Osteoblast (primary cell): ENCODE data around the gene TFAP2A. TPM values are rescaled to one million over a fixed set of nuclear protein-coding genes. Genes with fewer than 3 reads are reported as not detected.

ENCODE experiments used
- DNase-seq: peaks from one replicate; pipeline ENCODE4 v3.0.0; 2011; ENCODE audit warnings: low spot score, mixed read lengths; ENCODE audit not compliant: insufficient read length; ENCODE audit errors: missing footprints
- H2AFZ ChIP-seq: 2 replicates; pipeline ENCODE4 v1.6.0; 2011; ENCODE audit warnings: mild to moderate bottlenecking, low read length
- H3K27ac ChIP-seq: 2 replicates; pipeline ENCODE4 v1.5.1; 2011; ENCODE audit warnings: mild to moderate bottlenecking, low read depth, low read length, moderate library complexity
- H3K27me3 ChIP-seq: 2 replicates; pipeline ENCODE4 v1.6.0; 2012; ENCODE audit warnings: mild to moderate bottlenecking, control low read depth, inconsistent platforms, low read length, moderate library complexity; ENCODE audit not compliant: insufficient read depth
- H3K36me3 ChIP-seq: 2 replicates; pipeline ENCODE4 v1.5.1; 2011; ENCODE audit warnings: mild to moderate bottlenecking, low read length, control low read depth, moderate library complexity; ENCODE audit not compliant: insufficient read depth
- H3K4me1 ChIP-seq: 2 replicates; pipeline ENCODE4 v1.5.1; 2011; ENCODE audit warnings: mild to moderate bottlenecking, low read length, control low read depth, moderate library complexity; ENCODE audit not compliant: insufficient read depth
- H3K4me2 ChIP-seq: 2 replicates; pipeline ENCODE4 v1.6.0; 2011; ENCODE audit warnings: mild to moderate bottlenecking, low read length; ENCODE audit not compliant: insufficient read depth
- H3K4me3 ChIP-seq: fragments of 200-600 bp; sonication (generic); 3 replicates; pipeline ENCODE4 v1.5.1; 2012; ENCODE audit warnings: mild to moderate bottlenecking, low read length, inconsistent platforms; ENCODE audit not compliant: insufficient read depth
- H3K79me2 ChIP-seq: 2 replicates; pipeline ENCODE4 v1.6.0; 2012; ENCODE audit warnings: mild to moderate bottlenecking, low read length, control low read depth, inconsistent platforms; ENCODE audit not compliant: insufficient read depth
- H3K9me3 ChIP-seq: 2 replicates; pipeline ENCODE4 v1.5.1; 2011; ENCODE audit warnings: low read depth, low read length, control low read depth
- H4K20me1 ChIP-seq: 2 replicates; pipeline ENCODE4 v1.6.0; 2012; ENCODE audit warnings: mild to moderate bottlenecking, low read length, control low read depth; ENCODE audit not compliant: insufficient read depth
- total RNA-seq: library from RNA; depleted of rRNA; stranded (reverse); fragments of >200 nt; gene quantifications from 2 replicates; pipeline ENCODE4 v1.2.3, GENCODE V29; 2012
- TF ChIP-seq, protein P1 (sequence below): IDR thresholded peaks from 2 replicates; pipeline ENCODE4 v1.5.1; 2011; ENCODE audit warnings: mild to moderate bottlenecking, low read depth, low read length, moderate library complexity; ENCODE audit errors: extremely low read depth

TFAP2A gene
- total RNA-seq, 1 donor = 0.36 TPM

DNA sequence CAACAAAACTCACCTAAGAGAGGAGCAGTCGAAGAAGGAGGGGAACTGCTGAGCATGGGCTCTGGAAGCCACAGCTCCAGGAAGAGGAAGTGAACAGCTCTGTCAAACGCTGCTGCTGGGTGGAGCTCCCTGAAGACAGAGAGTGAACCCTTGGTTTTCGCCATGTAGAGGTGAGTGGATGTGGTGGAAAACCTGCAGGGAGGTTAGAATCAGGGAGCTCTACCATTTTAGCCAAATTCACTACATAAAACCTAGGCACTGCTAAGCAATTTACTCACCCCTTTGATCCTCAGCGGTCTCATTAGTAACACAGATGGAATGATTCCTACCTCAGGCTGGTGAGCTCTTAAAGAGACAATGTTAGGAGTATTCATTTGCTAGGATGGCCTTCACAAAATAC, 19.4 kb upstream of the TFAP2A start:
- Histone ChIP-seq H2AFZ (peak overlapping the region; percentile 69), H3K4me3 (no peak overlapping the region), H3K4me1 (peaks cover 6% of the 10 kb centered on the region), H3K27me3 (no peaks in the 10 kb centered on the region), H3K4me2 (peak overlapping the region; percentile 62), H3K27ac (no peak overlapping the region), H3K36me3 (no peaks in the 10 kb centered on the region), H3K9me3 (no peaks in the 10 kb centered on the region), H4K20me1 (no peaks in the 10 kb centered on the region), H3K79me2 (no peaks in the 10 kb centered on the region)
- TF ChIP-seq, protein P1, sequence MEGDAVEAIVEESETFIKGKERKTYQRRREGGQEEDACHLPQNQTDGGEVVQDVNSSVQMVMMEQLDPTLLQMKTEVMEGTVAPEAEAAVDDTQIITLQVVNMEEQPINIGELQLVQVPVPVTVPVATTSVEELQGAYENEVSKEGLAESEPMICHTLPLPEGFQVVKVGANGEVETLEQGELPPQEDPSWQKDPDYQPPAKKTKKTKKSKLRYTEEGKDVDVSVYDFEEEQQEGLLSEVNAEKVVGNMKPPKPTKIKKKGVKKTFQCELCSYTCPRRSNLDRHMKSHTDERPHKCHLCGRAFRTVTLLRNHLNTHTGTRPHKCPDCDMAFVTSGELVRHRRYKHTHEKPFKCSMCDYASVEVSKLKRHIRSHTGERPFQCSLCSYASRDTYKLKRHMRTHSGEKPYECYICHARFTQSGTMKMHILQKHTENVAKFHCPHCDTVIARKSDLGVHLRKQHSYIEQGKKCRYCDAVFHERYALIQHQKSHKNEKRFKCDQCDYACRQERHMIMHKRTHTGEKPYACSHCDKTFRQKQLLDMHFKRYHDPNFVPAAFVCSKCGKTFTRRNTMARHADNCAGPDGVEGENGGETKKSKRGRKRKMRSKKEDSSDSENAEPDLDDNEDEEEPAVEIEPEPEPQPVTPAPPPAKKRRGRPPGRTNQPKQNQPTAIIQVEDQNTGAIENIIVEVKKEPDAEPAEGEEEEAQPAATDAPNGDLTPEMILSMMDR = no peak
- DNase-seq = no peak

DNA sequence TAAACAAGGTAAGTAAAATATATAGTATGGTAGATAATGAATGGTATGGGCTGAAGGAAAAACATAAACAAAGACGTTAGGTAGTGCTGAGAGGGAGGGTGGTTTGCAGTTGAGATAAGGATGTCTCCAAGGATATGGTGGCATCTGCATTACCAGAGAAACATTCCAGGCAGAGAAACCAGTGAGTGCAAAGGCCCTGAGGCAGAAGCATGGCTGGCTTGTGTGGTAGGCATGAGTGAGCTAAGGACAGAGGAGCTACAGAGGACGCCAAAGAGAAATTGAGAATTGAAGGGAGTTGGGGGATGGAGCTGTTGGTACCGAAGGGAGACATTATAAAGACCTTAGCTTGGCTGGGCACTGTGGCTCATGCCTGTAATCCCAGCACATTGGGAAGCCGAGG, 18.4 kb upstream of the TFAP2A start:
- TF ChIP-seq, protein P1 = no peak
- Histone ChIP-seq H3K4me1 (peaks cover 6% of the 10 kb centered on the region), H3K36me3 (no peaks in the 10 kb centered on the region), H3K27me3 (no peaks in the 10 kb centered on the region), H3K79me2 (no peaks in the 10 kb centered on the region), H3K4me3 (no peak overlapping the region), H3K27ac (no peak overlapping the region), H2AFZ (no peak overlapping the region), H4K20me1 (no peaks in the 10 kb centered on the region), H3K4me2 (no peak overlapping the region), H3K9me3 (no peaks in the 10 kb centered on the region)
- DNase-seq = no peak

DNA sequence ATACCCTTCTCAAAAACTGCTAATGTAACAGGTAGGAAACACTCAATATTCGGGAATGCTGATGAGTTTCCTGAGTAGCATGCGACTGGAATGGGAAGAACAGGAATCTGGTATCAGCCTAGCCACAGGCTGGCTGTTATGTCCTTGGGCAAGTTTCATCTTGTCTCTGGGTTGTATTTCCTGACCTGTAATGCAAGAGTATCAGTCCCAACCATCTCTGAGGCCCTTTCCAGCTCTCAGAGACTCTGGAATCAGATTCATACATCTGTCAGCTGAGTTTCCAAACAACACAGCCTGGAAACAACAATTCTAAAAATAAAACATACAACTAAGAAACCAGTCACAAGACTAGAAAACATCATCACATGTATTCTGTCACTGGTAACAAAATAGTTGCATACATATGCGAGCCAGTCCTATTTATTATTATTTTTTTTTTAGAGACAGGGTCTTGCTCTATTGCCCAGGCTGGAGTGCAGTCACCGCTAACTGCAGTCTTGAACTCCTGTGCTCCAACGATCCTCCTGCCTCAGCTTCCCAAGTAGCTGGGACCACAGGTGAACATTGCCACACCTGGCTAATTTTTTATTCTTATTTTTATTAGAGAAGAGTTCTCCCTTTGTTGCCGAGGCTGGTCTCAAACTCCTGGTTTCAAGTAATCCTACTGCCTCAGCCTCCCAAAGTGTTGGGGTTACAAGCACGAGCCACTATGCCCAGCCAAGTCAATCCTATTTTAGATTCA, 16.7 kb upstream of the TFAP2A start:
- TF ChIP-seq, protein P1 = no peak
- no peak for DNase-seq
- H2AFZ ChIP-seq = peak overlapping the region; percentile 53

DNA sequence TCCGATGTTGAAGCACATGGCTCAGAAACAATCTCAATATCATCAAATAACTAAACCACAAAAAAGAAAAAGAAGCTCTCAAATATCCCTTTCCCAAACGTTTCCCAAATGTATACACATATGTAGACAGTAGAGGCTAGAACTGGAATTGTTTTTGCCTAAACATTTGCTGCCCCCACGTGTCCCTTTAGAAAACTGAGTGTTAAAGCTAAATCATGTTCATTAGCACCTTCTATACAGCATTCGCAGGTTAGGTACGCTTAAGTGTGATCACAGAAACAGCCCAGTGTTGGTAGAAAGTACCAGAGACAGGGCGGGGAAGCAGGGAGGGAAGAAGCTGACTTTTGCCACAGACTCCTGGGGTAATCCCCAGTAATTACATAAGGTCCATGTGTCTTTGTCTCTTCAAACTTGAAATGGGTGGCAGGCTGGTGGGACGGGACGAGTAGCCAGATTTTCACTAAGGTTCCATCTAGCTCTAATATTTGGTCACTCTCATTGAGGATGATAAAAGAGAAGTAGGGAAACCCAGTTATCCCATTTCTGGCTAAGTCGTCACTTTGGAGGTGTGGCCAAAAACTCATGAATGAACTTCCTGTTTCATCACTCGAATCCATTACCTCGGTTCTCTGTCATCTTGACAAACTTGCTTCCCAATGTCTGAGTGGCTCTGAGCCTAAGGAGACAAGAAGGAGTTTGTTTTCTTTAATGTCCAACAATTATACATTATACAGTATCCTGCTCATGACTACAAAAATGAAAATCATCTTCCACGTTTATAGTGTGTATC, 15.0 kb upstream of the TFAP2A start:
- no peak for DNase-seq
- H3K36me3 ChIP-seq = no peaks in the 10 kb centered on the region
- peak overlapping the region; percentile 38 for H3K27ac ChIP-seq
- TF ChIP-seq, protein P1 = peak; percentile 65
- peaks cover 6% of the 10 kb centered on the region for H3K4me1 ChIP-seq
- H3K4me2 ChIP-seq = peak overlapping the region; percentile 94
- peaks cover 7% of the 10 kb centered on the region for H3K27me3 ChIP-seq
- peak overlapping the region; percentile 72 for H3K4me3 ChIP-seq
- H2AFZ ChIP-seq = peak overlapping the region; percentile 96
- H3K79me2 ChIP-seq = no peaks in the 10 kb centered on the region
- H4K20me1 ChIP-seq = no peaks in the 10 kb centered on the region
- H3K9me3 ChIP-seq = no peaks in the 10 kb centered on the region

More for the DNA sequence above, 16.7 kb upstream of the TFAP2A start:
- Histone ChIP-seq H3K9me3 (no peaks in the 10 kb centered on the region), H3K27me3 (no peaks in the 10 kb centered on the region), H3K4me3 (no peak overlapping the region), H3K4me1 (peaks cover 6% of the 10 kb centered on the region), H3K4me2 (no peak overlapping the region), H3K79me2 (no peaks in the 10 kb centered on the region), H3K27ac (no peak overlapping the region), H4K20me1 (no peaks in the 10 kb centered on the region), H3K36me3 (no peaks in the 10 kb centered on the region)
